HG03045 (cell line): ENCODE data around the gene MINDY2.

Experiments used
- ATAC-seq: cut with Tn5 transposase; IDR thresholded peaks from one replicate; pipeline ENCODE4 v1.9.1; 2021; ENCODE audit warnings: mild to moderate bottlenecking, moderate library complexity; ENCODE audit not compliant: unreplicated experiment

The MINDY2 gene

GRCh38 chr15:58770857-58771620, at the start of gene MINDY2:
Gene MINDY2, plus strand, starts transcription at chr15:58771302. Its CDS starts 94 bp downstream, at chr15:58771396.
- peak; percentile 97 for ATAC-seq

- ATAC-seq: no peak
Observed at GRCh38 chr15:58724466-58724865, 46.6 kb upstream of the MINDY2 start.

- ATAC-seq: no peak
Observed at GRCh38 chr15:58726867-58727266, 44.2 kb upstream of the MINDY2 start.

- no peak for ATAC-seq
Observed at GRCh38 chr15:58731756-58732535, 39.2 kb upstream of the MINDY2 start.

- no peak for ATAC-seq
Observed at GRCh38 chr15:58732625-58733363, 38.3 kb upstream of the MINDY2 start.

GRCh38 chr15:58734859-58735258, 36.2 kb upstream of the MINDY2 start:
- no peak for ATAC-seq

GRCh38 chr15:58736018-58736643, 35.0 kb upstream of the MINDY2 start:
- ATAC-seq: no peak

- no peak for ATAC-seq
Observed at GRCh38 chr15:58737298-58737697, 33.8 kb upstream of the MINDY2 start.

GRCh38 chr15:58738046-58738707, 32.9 kb upstream of the MINDY2 start:
- ATAC-seq: no peak

GRCh38 chr15:58740436-58740835, 30.7 kb upstream of the MINDY2 start:
- no peak for ATAC-seq

GRCh38 chr15:58741032-58741431, 30.1 kb upstream of the MINDY2 start:
- no peak for ATAC-seq

GRCh38 chr15:58742022-58742813, 28.9 kb upstream of the MINDY2 start:
- no peak for ATAC-seq

- no peak for ATAC-seq
Observed at GRCh38 chr15:58742819-58743502, 28.1 kb upstream of the MINDY2 start.

- ATAC-seq: no peak
Observed at GRCh38 chr15:58746174-58746573, 24.9 kb upstream of the MINDY2 start.

- no peak for ATAC-seq
Observed at GRCh38 chr15:58748040-58748851, 22.9 kb upstream of the MINDY2 start.

GRCh38 chr15:58748852-58749531, 22.1 kb upstream of the MINDY2 start:
- ATAC-seq: peak; percentile 38

- ATAC-seq: peak; percentile 84
Observed at GRCh38 chr15:58749532-58750337, 21.4 kb upstream of the MINDY2 start, which contains the start of gene ADAM10. Gene ADAM10, minus strand, starts transcription at chr15:58749707. Its CDS starts 173 bp downstream, at chr15:58749534.
